Spleen (tissue), 7 donors: ENCODE results near the gene CFAP45.

ENCODE experiments used
- POLR2A ChIP-seq, 3 donors: fragments of 450-650 bp; IDR thresholded peaks; one replicate each; pipeline ENCODE4 v1.5.1; 2017; ENCODE audit warnings: antibody characterized with exemption in 3 of 3, mild to moderate bottlenecking in 1 of 3
- POLR2AphosphoS5 ChIP-seq, 3 donors: sonication (generic); formaldehyde crosslinking; IDR thresholded peaks; one replicate each; pipeline ENCODE4 v1.5.1; 2017; ENCODE audit warnings: antibody characterized with exemption in 3 of 3
- TF ChIP-seq, protein P1 (sequence below), 11 experiments: fragments of 200-600 bp in 7 of 11; fragments of 450-650 bp in 4 of 11; sonication (generic) in 4 of 11; IDR thresholded peaks in 8 of 11; conservative IDR thresholded peaks in 3 of 11; 1 replicate in 7 of 11; 2 replicates in 4 of 11; pipeline versions ENCODE4 v1.4.0 to v1.8.0; 2016 to 2021; ENCODE audit warnings: antibody characterized with exemption in 11 of 11, inconsistent platforms in 4 of 11, mild to moderate bottlenecking in 1 of 11
- donor health status: DM: no; HTN: no; CAD: no; lungs with moderate emphysema.
- donor health status: DM: no; HTN: no; CAD: no.
- donor health status: DM: no; HTN: no; CAD: no.

DNA sequence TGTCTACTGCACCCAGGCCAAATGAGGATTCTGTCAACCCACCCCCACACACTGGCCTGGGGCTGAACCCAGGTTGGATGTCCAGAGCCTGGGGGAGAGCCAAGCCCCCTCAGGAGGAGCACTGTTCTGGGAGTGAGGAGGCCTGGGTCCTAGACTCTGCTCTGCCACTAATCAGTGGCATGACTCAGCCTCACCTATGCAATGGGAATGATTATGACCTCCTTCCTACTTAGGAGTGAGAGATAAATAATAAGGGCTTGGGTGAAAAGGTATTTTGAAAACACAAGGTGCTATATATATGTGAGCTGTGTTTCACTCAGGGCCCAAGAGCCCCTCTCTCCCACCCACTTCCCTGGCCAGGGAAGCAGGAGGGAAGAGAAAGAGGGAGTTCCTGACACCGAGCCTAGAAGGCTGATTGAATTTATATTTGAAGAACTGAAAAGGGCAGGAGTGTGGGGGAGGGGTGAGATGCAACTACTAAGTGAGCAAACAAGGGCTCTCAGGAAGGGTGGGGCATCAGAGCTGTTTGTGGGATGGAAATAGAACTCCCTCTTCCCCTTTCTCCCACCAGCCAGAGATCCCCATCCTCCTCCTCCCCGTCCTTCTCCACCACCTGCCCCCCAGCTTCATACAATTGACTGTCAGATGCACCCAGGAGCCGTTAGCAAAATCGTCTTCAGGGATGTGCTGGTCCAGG, 37.2 kb upstream of the CFAP45 start:
- TF ChIP-seq, protein P1, sequence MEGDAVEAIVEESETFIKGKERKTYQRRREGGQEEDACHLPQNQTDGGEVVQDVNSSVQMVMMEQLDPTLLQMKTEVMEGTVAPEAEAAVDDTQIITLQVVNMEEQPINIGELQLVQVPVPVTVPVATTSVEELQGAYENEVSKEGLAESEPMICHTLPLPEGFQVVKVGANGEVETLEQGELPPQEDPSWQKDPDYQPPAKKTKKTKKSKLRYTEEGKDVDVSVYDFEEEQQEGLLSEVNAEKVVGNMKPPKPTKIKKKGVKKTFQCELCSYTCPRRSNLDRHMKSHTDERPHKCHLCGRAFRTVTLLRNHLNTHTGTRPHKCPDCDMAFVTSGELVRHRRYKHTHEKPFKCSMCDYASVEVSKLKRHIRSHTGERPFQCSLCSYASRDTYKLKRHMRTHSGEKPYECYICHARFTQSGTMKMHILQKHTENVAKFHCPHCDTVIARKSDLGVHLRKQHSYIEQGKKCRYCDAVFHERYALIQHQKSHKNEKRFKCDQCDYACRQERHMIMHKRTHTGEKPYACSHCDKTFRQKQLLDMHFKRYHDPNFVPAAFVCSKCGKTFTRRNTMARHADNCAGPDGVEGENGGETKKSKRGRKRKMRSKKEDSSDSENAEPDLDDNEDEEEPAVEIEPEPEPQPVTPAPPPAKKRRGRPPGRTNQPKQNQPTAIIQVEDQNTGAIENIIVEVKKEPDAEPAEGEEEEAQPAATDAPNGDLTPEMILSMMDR (IDR thresholded peaks at IDR 0.05 in 8 of 11, conservative IDR thresholded peaks at IDR 0.05 in 3 of 11): no peak
- TF ChIP-seq POLR2A (IDR thresholded peaks at IDR 0.05): no peak
- TF ChIP-seq POLR2AphosphoS5 (IDR thresholded peaks at IDR 0.05): no peak
